KOPT-K1 (cell line): ENCODE measurements around the gene BCL2L11.
A peak's percentile ranks its signal among the peaks of the same experiment; 100 is the strongest.
"Not testable (repeated sequence)": the region's sequence is repeated elsewhere in the genome, so short reads cannot be mapped to it uniquely, and the experiment has no call there.

Experiments used
- H3K27ac ChIP-seq: fragments of 200-600 bp; sonication (generic); 2 replicates; pipeline ENCODE4 v1.5.1; 2016; ENCODE audit warnings: antibody characterized with exemption, mild to moderate bottlenecking, low read depth, low read length; ENCODE audit not compliant: poor library complexity, severe bottlenecking
- H3K36me3 ChIP-seq: fragments of 200-600 bp; sonication (generic); 2 replicates; pipeline ENCODE4 v1.5.1; 2017; ENCODE audit warnings: antibody characterized with exemption, mild to moderate bottlenecking, low read length, moderate library complexity; ENCODE audit not compliant: insufficient read depth
- H3K9me3 ChIP-seq: fragments of 200-600 bp; sonication (generic); 2 replicates; pipeline ENCODE4 v1.5.1; 2017; ENCODE audit warnings: antibody characterized with exemption, low read length, mild to moderate bottlenecking; ENCODE audit not compliant: insufficient read depth, poor library complexity, severe bottlenecking

Gene BCL2L11, protein sequence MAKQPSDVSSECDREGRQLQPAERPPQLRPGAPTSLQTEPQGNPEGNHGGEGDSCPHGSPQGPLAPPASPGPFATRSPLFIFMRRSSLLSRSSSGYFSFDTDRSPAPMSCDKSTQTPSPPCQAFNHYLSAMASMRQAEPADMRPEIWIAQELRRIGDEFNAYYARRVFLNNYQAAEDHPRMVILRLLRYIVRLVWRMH

DNA sequence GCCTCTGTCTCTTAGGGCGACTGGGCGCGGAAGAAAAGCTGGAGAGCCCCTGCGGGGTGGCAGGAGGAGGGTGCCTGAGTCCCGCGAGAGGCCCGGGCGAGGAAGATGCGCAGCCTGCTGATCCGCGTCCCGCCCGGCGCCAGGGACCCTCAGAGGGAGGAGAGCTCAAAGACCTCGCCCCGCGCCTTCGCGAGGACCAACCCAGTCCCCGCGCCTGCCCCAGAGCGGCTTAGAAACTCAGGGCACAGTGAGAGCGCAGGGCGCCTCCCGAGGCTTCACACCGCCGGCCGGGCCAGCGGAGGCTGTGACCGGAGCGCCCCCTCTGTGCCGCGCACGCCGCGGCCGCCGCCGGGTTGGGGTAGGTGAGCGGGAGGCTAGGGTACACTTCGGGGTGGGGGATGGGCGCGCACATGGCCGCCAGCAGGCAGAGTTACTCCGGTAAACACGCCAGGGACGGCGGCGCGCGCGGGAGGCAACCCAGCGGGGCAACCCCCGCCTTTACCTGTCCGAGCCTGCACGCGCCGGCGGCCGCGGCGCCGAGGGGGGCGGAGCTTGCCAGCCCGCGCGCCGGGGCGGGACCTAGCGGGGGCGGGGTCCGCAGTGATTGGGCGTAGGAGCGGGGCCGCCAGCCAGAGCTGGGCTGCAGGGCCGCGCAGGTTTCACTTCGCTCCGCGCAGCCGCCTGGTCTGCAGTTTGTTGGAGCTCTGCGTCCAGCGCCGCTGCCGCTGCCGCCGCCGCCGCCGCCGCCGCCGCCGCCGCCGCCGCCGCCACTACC, at the start of gene BCL2L11:
Gene BCL2L11, plus strand, starts transcription at position 662 of the 775 bp plus-strand sequence. CDS start 2,832 bp downstream, outside the sequence.
- Histone ChIP-seq H3K9me3 (no peaks in the 10 kb centered on the region), H3K36me3 (peaks cover 19% of the 10 kb centered on the region), H3K27ac (peak within 1 kb of the TSS; percentile 50)

DNA sequence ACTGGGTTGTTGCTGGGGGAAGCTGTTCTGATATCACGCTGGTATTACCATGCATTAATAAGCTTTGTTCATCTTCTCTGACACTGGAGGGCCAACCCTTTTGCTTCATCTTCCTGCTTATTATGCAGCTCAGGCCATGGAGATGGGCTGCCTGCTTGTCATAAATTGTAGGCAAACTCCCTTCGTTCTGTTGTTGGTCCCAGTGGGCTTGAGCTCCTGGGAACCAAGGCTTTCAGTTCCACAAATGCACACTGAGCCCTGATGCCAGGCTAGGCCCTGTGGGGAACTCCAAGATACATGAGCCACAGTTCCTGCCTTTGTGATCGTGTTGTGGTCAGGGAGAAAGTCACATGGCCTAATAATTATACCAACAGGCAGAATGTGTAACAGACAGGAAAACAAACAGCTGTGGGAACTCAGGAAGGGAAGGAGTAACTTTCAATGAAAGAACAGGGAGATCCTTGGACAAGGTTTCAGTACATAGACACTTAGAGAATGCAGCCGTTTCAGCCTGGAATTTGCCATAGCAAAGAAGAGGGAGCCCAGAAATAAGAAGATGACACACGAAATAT, 49.0 kb upstream of the BCL2L11 start:
- peaks cover 11% of the 10 kb centered on the region for H3K9me3 ChIP-seq
- H3K36me3 ChIP-seq = no peaks in the 10 kb centered on the region
- no peak overlapping the region for H3K27ac ChIP-seq

- H3K27ac ChIP-seq = no peak overlapping the region
- H3K36me3 ChIP-seq = no peaks in the 10 kb centered on the region
- H3K9me3 ChIP-seq = peaks cover 11% of the 10 kb centered on the region
Observed at GRCh38 chr2:111072220-111072871, 48.4 kb upstream of the BCL2L11 start.

DNA sequence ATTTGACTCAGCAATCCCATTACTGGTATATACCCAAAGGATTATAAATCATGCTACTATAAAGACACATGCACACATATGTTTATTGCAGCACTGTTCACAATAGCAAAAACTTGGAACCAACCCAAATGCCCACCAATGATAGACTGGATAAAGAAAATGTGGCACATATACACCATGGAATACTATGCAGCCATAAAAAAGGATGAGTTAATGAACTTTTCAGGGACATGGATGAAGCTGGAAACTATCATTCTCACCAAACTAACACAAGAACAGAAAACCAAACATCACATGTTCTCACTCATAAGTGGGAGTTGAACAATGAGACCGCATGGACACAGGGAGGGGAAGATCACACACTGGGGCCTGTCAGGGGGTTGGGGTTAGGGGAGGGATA, 38.1 kb upstream of the BCL2L11 start:
- H3K36me3 ChIP-seq, H3K27ac ChIP-seq, H3K9me3 ChIP-seq: not testable (repeated sequence)

DNA sequence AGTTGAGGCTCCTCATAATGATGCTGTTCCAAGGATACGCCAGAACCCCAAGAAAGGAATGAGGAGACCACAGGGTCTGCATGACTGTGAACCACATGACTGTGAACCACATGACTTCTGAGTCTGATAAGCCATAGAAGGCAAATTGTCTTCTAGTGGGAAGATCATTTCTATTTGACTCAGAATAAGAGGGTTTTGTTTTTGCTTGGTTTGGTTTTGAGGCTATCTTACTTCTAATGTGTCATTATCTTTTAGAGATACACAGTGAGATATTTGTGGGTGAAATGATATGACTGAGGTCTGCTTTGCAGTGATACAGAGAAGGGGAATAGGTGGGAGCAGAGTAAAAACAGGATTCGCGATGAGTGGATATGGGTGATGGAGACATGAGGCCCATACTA, 28.9 kb upstream of the BCL2L11 start:
- no peak overlapping the region for H3K27ac ChIP-seq
- no peaks in the 10 kb centered on the region for H3K9me3 ChIP-seq
- H3K36me3 ChIP-seq = no peaks in the 10 kb centered on the region

DNA sequence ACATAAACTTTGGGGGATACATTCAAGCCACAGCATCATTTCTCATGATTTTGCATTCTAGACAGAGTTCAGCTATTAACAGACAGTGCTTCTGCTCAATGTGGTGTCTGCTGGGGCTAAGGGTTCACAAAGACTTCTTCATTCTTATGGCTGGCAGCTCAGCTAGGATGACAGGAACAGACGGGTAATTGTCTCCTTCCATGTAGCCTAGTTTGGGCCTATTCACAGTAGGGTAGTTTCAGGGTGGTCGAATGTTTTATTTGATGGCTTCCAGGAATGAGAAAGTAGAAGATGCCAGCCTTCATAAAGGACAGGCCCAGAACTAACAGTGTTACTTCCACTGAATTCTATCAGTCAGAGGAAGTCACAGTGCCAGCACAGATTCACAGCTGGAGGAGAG, 26.0 kb upstream of the BCL2L11 start:
- Histone ChIP-seq H3K9me3 (no peaks in the 10 kb centered on the region), H3K36me3 (no peaks in the 10 kb centered on the region), H3K27ac (no peak overlapping the region)

- Histone ChIP-seq H3K27ac (no peak overlapping the region), H3K36me3 (no peaks in the 10 kb centered on the region), H3K9me3 (no peaks in the 10 kb centered on the region)
Observed at GRCh38 chr2:111095434-111095833, 25.3 kb upstream of the BCL2L11 start.

GRCh38 chr2:111099402-111099801, 21.3 kb upstream of the BCL2L11 start:
- H3K27ac ChIP-seq = no peak overlapping the region
- H3K9me3 ChIP-seq = no peaks in the 10 kb centered on the region
- no peaks in the 10 kb centered on the region for H3K36me3 ChIP-seq

GRCh38 chr2:111100087-111100764, 20.5 kb upstream of the BCL2L11 start:
- H3K9me3 ChIP-seq = no peaks in the 10 kb centered on the region
- H3K27ac ChIP-seq = no peak overlapping the region

GRCh38 chr2:111100765-111101162, 19.9 kb upstream of the BCL2L11 start:
- Histone ChIP-seq H3K36me3 (no peaks in the 10 kb centered on the region), H3K9me3 (no peaks in the 10 kb centered on the region), H3K27ac (no peak overlapping the region)

More at GRCh38 chr2:111100087-111100764, 20.5 kb upstream of the BCL2L11 start:
- no peaks in the 10 kb centered on the region for H3K36me3 ChIP-seq

DNA sequence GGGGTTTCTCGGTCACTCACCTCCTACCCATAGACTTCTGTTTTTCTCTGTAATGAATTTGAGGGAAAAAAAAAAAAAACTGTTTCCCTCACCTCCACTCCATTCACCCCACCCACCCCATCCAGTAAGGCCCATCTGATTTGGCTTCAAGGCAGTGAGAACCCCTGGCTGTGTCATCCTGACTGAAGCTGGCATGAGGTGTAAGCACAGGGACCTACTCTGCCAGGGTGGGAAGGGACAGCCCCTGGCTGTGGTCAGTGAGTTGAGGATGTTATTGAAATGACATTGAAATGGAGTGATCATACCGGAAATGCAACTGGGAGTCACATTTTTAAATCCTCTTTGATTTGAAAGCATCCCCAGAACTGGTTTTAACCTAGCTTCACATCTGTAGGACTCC, 19.1 kb upstream of the BCL2L11 start:
- Histone ChIP-seq H3K27ac (no peak overlapping the region), H3K9me3 (no peaks in the 10 kb centered on the region), H3K36me3 (no peaks in the 10 kb centered on the region)

DNA sequence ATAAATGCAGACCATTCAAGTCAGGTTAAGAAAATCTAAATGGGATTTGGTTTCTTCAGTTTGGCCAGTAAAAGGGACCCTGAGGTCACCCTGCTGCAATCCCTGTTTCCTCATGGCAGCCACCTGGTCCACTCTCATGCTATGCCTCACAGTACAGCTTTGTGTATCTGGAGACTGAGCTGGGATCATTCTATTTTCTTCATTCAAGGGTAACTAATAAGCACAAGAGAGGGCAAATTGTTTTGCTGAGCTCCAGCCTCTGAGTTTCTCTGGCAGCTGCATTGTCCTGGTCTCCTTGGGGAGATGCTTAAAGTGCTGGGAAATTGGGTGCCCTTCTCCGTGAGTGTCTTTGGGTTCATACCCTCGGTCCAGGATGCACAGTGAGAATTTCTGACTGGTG, 18.5 kb upstream of the BCL2L11 start:
- Histone ChIP-seq H3K36me3 (no peaks in the 10 kb centered on the region), H3K9me3 (no peaks in the 10 kb centered on the region), H3K27ac (no peak overlapping the region)

DNA sequence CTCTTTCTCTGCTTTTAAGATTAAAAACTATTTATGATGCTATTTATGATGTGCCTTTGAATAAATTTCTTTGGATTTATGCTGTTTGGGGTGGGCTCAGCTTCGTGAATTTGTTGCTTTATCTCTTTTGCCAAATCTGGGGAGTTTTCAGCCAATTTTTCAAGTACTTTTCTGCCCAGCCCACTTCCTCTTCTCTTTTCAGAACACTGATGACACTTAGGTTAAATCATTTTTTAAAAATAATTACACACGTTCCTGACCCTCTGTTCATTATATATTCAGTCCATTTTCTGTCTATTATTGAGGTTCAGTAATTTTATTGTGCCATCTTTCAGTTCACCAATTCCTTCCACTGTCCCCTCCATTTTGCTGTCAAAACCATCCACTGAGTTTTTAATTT, 14.8 kb upstream of the BCL2L11 start:
- Histone ChIP-seq H3K36me3 (no peaks in the 10 kb centered on the region), H3K9me3 (no peaks in the 10 kb centered on the region), H3K27ac (no peak overlapping the region)

- H3K36me3 ChIP-seq = no peaks in the 10 kb centered on the region
- H3K9me3 ChIP-seq = no peaks in the 10 kb centered on the region
- H3K27ac ChIP-seq = no peak overlapping the region
Observed at GRCh38 chr2:111106706-111107105, 14.0 kb upstream of the BCL2L11 start.

DNA sequence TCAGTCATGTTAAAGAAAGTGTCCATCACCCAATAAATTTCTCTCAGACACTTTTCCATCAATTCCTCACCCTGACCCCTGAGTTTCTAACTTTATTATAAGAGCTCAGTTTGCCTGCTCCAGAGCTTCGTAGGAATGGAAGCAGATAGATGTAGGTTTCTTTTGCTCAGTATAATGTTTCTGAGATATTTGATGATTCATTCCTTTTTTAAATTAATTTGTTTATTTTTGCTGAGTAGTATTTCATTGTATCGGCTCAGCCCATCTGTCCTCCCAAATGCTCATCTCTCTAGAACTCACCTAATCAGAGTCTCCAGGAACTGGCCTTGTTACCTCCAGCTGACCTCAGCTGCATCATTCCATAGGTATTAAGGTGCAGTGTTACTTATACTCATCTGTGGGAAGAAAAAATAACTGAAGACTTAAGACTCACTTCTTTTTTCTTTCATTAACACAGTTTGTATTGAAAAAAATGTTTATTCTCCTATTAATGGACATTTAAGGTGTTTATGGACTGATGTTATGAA, 11.9 kb upstream of the BCL2L11 start:
- no peaks in the 10 kb centered on the region for H3K9me3 ChIP-seq
- no peak overlapping the region for H3K27ac ChIP-seq
- no peaks in the 10 kb centered on the region for H3K36me3 ChIP-seq
